GM19438 (cell line): ENCODE results near the gene SNPH.

Experiments
- ATAC-seq: cut with Tn5 transposase; IDR thresholded peaks from one replicate; pipeline ENCODE4 v1.9.1; 2021; ENCODE audit warnings: low read depth; ENCODE audit not compliant: unreplicated experiment

SNPH gene

GRCh38 chr20:1321654-1321939, 55.5 kb downstream of the SNPH start:
- no peak for ATAC-seq

- ATAC-seq: no peak
Measured at GRCh38 chr20:1322511-1323245, 56.6 kb downstream of the SNPH start.

GRCh38 chr20:1323256-1323655, 57.2 kb downstream of the SNPH start:
- ATAC-seq: no peak

- ATAC-seq: no peak
Measured at GRCh38 chr20:1323830-1324597, 57.9 kb downstream of the SNPH start.

- ATAC-seq: no peak
Measured at GRCh38 chr20:1324598-1325172, 58.6 kb downstream of the SNPH start.

GRCh38 chr20:1325173-1326030, 59.3 kb downstream of the SNPH start:
- peak; percentile 87 for ATAC-seq

- no peak for ATAC-seq
Measured at GRCh38 chr20:1326031-1326930, 60.2 kb downstream of the SNPH start.

GRCh38 chr20:1327241-1327653, 61.2 kb downstream of the SNPH start:
- no peak for ATAC-seq

- no peak for ATAC-seq
Measured at GRCh38 chr20:1327827-1328679, 62.0 kb downstream of the SNPH start.

GRCh38 chr20:1328680-1329330, 62.7 kb downstream of the SNPH start, which contains the start of gene SDCBP2:
TSS of gene SDCBP2 (minus strand) at chr20:1329139. CDS start at chr20:1320416, 8,723 bp downstream.
- no peak for ATAC-seq

- ATAC-seq: no peak
Measured at GRCh38 chr20:1330075-1330830, 64.2 kb downstream of the SNPH start.

- ATAC-seq: no peak
Measured at GRCh38 chr20:1331101-1331500, 65.0 kb downstream of the SNPH start.

- no peak for ATAC-seq
Measured at GRCh38 chr20:1331801-1332453, 65.8 kb downstream of the SNPH start.

- no peak for ATAC-seq
Measured at GRCh38 chr20:1332749-1333300, 66.7 kb downstream of the SNPH start.

GRCh38 chr20:1333462-1334369, 67.6 kb downstream of the SNPH start:
- ATAC-seq: no peak

GRCh38 chr20:1334370-1334731, 68.3 kb downstream of the SNPH start:
- no peak for ATAC-seq
